Neural crest cell (in vitro differentiated cells): ENCODE measurements around the gene NINJ1. TPM values are rescaled to one million over a fixed set of nuclear protein-coding genes. Genes with fewer than 3 reads are reported as not detected.

Experiments
- DNase-seq: peaks from one replicate; pipeline ENCODE4 v3.0.0; 2021; ENCODE audit warnings: low read depth, mixed read lengths, low spot score
- H3K27ac Mint-ChIP-seq: one replicate; pipeline ENCODE4 v1.8.0; 2021; ENCODE audit warnings: mild to moderate bottlenecking, mixed read lengths; ENCODE audit not compliant: unreplicated experiment
- H3K27me3 Mint-ChIP-seq: 2 replicates; pipeline ENCODE4 v1.8.0; 2021; ENCODE audit warnings: low read depth, mild to moderate bottlenecking, mixed read lengths
- H3K36me3 Mint-ChIP-seq: 2 replicates; pipeline ENCODE4 v1.8.0; 2021; ENCODE audit warnings: low read depth, mild to moderate bottlenecking, mixed read lengths
- H3K4me1 Mint-ChIP-seq: 2 replicates; pipeline ENCODE4 v1.8.0; 2021; ENCODE audit warnings: mixed read lengths
- H3K4me3 Mint-ChIP-seq: one replicate; pipeline ENCODE4 v1.8.0; 2021; ENCODE audit warnings: mild to moderate bottlenecking, mixed read lengths
- H3K9me3 Mint-ChIP-seq: 2 replicates; pipeline ENCODE4 v1.8.0; 2021; ENCODE audit warnings: mixed read lengths
- total RNA-seq: library from RNA; stranded (reverse); gene quantifications from 2 replicates; pipeline ENCODE4 v1.2.1, GENCODE V29; 2021
- TF ChIP-seq, protein P1 (sequence below): fragments of 200-600 bp; sonication (generic); conservative IDR thresholded peaks from 2 replicates; pipeline ENCODE4 v1.5.0; 2021; ENCODE audit warnings: antibody characterized with exemption, mild to moderate bottlenecking

NINJ1 gene
- total RNA-seq, 1 donor from 2014 or later = 17.8 TPM

DNA sequence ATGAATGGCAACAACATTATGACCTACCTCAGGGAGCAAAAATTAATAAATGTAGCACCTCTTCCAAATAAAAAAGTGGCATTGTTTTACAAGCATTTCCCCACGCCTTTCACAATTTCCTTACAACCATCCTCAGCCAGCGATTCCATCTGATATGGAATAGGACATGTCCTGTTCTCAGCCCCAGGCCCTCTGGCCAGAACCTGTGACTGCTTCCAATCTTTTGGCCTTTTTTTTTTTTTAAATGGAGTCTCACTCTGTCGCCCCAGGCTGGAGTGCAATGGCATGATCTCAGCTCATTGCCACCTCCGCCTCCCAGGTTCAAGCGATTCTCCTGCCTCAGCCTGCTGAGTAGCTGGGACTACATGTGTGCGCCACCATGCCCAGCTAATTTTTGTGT lies 33.1 kb upstream of the NINJ1 start:
- no peaks in the 10 kb centered on the region for H3K9me3 Mint-ChIP-seq
- TF ChIP-seq, protein P1, sequence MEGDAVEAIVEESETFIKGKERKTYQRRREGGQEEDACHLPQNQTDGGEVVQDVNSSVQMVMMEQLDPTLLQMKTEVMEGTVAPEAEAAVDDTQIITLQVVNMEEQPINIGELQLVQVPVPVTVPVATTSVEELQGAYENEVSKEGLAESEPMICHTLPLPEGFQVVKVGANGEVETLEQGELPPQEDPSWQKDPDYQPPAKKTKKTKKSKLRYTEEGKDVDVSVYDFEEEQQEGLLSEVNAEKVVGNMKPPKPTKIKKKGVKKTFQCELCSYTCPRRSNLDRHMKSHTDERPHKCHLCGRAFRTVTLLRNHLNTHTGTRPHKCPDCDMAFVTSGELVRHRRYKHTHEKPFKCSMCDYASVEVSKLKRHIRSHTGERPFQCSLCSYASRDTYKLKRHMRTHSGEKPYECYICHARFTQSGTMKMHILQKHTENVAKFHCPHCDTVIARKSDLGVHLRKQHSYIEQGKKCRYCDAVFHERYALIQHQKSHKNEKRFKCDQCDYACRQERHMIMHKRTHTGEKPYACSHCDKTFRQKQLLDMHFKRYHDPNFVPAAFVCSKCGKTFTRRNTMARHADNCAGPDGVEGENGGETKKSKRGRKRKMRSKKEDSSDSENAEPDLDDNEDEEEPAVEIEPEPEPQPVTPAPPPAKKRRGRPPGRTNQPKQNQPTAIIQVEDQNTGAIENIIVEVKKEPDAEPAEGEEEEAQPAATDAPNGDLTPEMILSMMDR = no peak
- peaks cover 3% of the 10 kb centered on the region for H3K4me1 Mint-ChIP-seq
- no peak for DNase-seq
- no peak overlapping the region for H3K27ac Mint-ChIP-seq
- H3K4me3 Mint-ChIP-seq = no peak overlapping the region
- H3K27me3 Mint-ChIP-seq = no peaks in the 10 kb centered on the region
- H3K36me3 Mint-ChIP-seq = no peaks in the 10 kb centered on the region

DNA sequence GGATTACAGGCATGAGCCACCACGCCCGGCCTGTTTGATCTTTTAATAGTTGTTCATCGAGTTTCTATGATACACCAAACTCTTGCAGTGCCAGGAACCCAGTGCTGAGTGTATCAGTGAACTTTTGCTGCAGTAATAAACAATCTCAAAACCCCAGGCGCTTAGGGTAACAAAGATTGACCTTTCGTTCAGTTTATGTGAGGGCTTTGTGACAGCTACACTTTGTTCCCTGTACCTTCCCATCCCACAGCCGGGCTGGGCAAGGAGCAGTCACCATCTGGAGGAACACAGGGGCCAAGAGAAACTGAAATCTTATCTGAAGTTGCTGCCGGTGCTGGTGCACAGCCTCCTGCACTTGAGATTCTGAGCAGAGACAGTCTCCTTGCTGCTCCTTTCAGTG lies 32.6 kb upstream of the NINJ1 start:
- no peaks in the 10 kb centered on the region for H3K9me3 Mint-ChIP-seq
- no peak overlapping the region for H3K4me3 Mint-ChIP-seq
- TF ChIP-seq, protein P1 = no peak

DNA sequence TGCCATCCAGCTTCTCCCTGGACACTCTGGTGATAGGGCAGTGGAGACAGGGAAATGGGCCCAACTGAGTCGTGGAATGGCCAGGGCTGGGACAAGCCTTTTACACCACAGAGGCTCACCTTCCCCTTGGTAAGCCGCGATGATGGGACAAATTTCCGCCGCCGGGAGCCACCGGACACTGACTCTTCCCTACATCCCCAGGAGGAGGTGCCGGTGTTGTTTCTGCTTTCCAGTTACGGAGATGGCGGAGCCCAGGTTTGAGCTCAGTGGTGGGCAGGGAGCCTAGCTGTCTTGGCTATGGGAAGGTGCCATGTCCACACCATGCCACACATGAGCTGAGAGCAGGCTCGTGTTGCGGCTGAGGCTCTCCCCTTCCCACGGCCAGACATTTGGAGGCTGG lies 30.0 kb upstream of the NINJ1 start:
- Mint-ChIP-seq H3K4me1 (peaks cover 15% of the 10 kb centered on the region), H3K4me3 (no peak overlapping the region), H3K9me3 (no peaks in the 10 kb centered on the region), H3K36me3 (no peaks in the 10 kb centered on the region), H3K27me3 (no peaks in the 10 kb centered on the region), H3K27ac (no peak overlapping the region)
- DNase-seq = no peak
- TF ChIP-seq, protein P1 = no peak

More for the DNA sequence above, 32.6 kb upstream of the NINJ1 start:
- Mint-ChIP-seq H3K36me3 (no peaks in the 10 kb centered on the region), H3K27me3 (no peaks in the 10 kb centered on the region), H3K4me1 (peaks cover 8% of the 10 kb centered on the region), H3K27ac (no peak overlapping the region)
- DNase-seq = no peak

DNA sequence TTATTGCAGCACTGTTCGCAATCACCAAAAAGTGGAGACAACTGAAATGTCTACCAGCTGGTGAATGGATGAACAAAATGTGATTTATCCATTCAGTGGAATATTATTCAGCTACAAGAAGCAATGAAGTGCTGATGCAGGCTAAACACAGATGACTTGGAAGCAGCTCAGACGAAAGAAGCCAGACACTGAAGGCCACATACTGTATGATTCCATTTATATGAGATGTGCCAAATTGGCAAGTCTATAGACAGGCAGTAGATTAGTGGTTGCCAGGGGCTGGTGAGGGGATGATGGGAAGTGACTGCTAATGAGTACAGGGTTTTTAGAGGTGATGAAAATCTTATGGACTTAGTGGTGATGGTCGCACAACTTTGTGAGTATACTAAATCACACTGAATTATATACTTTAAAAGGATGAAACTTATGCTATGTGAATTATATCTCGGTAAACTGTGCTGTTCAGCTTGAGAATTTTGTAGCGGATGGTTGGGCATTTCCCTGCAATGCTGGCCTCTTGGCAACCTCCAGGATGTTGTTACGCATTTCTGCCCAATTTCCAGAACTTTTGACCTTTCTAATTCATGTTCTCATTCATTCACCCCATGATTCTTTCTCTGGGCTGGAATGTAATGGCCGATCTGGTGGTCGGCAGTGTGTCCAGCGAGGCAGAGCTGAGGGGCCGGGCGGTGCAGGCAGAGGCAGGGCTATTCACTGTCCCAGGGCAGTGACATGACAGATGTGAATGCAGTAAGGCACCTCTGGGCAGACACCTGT lies 27.9 kb upstream of the NINJ1 start:
- H3K27ac Mint-ChIP-seq = no peak overlapping the region
- peaks cover 15% of the 10 kb centered on the region for H3K4me1 Mint-ChIP-seq
- no peaks in the 10 kb centered on the region for H3K9me3 Mint-ChIP-seq
- no peaks in the 10 kb centered on the region for H3K27me3 Mint-ChIP-seq
- TF ChIP-seq, protein P1 = no peak
- no peaks in the 10 kb centered on the region for H3K36me3 Mint-ChIP-seq
- DNase-seq = no peak
- no peak overlapping the region for H3K4me3 Mint-ChIP-seq

DNA sequence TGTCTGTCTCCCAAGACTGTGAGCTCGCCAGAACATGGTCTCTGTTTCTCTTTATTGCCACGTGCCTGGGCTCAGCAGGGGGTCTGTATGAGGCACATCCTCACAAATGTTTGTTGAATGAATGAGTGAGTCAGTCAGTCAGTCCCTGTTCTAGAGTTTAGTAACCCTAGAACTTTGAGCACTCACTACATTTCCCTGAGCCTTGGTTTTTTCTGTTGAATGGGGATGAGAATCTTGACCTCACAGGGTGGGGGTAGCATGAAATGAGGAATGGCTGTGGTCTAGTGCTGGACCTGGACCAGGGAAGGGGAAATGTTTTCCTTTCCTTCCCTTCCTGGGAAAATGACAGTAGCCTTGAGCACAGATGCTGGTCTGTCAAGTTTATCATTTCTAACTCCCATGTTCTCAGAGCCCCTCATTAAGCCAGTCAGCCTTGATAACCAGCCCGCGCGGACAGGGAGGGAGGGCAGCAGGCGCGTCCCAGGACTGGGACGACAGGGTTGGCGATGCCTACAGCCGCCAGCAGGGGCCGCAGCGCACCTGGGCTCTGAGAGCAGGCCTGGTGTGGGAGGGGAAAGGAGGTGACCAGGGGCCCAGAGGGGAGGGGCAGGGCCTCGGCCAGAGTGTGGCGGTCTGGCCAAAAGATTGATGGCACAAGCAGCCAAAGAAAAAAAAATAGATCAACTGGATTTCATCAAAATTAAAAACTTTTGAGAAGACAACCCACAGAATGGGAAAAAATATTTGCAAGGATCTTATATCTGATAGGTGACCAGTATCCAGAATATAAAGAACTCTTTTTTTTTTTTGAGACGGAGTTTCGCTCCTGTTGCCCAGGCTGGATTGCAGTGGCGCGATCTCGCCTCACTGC lies 25.8 kb upstream of the NINJ1 start:
- Mint-ChIP-seq H3K27ac (no peak overlapping the region), H3K4me3 (no peak overlapping the region), H3K4me1 (peaks cover 15% of the 10 kb centered on the region), H3K36me3 (no peaks in the 10 kb centered on the region), H3K27me3 (no peaks in the 10 kb centered on the region), H3K9me3 (no peaks in the 10 kb centered on the region)
- peak; percentile 93 for DNase-seq
- TF ChIP-seq, protein P1 = peak; percentile 98
